Neural progenitor cell (in vitro differentiated cells): ENCODE measurements around the gene DHRS11. TPM values are rescaled to one million over a fixed set of nuclear protein-coding genes. Genes with fewer than 3 reads are reported as not detected.

Experiments
- DNase-seq: peaks from one replicate; pipeline ENCODE4 v3.0.0-alpha.2; 2016; ENCODE audit warnings: low spot score
- H2AFZ ChIP-seq: fragments of 200-600 bp; sonication (generic); replicated peaks from 2 replicates; pipeline ENCODE4 v1.6.1; 2016; ENCODE audit warnings: antibody characterized with exemption
- H3F3A ChIP-seq: fragments of 200-600 bp; sonication (generic); 2 replicates; pipeline ENCODE4 v1.6.1; 2016; ENCODE audit warnings: antibody characterized with exemption, low read depth
- H3K27ac ChIP-seq: fragments of 200-600 bp; sonication (generic); 2 replicates; pipeline ENCODE4 v1.5.1; 2016; ENCODE audit warnings: mild to moderate bottlenecking
- H3K27me3 ChIP-seq: fragments of 200-600 bp; sonication (generic); 2 replicates; pipeline ENCODE4 v1.6.1; 2016; ENCODE audit warnings: mild to moderate bottlenecking, moderate library complexity
- H3K36me3 ChIP-seq: fragments of 200-600 bp; sonication (generic); 2 replicates; pipeline ENCODE4 v1.5.1; 2016
- H3K4me1 ChIP-seq: fragments of 200-600 bp; sonication (generic); 2 replicates; pipeline ENCODE4 v1.6.1; 2016; ENCODE audit warnings: mixed run types
- H3K4me2 ChIP-seq: fragments of 200-600 bp; sonication (generic); 2 replicates; pipeline ENCODE4 v1.6.1; 2016
- H3K4me3 ChIP-seq: fragments of 200-600 bp; sonication (generic); 2 replicates; pipeline ENCODE4 v1.5.1; 2016
- H3K79me2 ChIP-seq: fragments of 200-600 bp; sonication (generic); 2 replicates; pipeline ENCODE4 v1.6.1; 2016; ENCODE audit warnings: low read depth
- H3K9ac ChIP-seq: fragments of 200-600 bp; sonication (generic); 2 replicates; pipeline ENCODE4 v1.6.1; 2016
- H3K9me3 ChIP-seq: fragments of 200-600 bp; sonication (generic); 2 replicates; pipeline ENCODE4 v1.5.1; 2016; ENCODE audit warnings: low read depth
- H4K20me1 ChIP-seq: fragments of 200-600 bp; sonication (generic); 2 replicates; pipeline ENCODE4 v1.6.1; 2016; ENCODE audit warnings: low read depth
- H3K27ac Mint-ChIP-seq: 3 replicates; pipeline ENCODE4 v1.8.0; 2021; ENCODE audit warnings: mixed read lengths
- H3K27me3 Mint-ChIP-seq: 2 replicates; pipeline ENCODE4 v1.8.0; 2022; ENCODE audit warnings: low read depth, mild to moderate bottlenecking, inconsistent platforms, moderate library complexity, mixed read lengths; ENCODE audit not compliant: insufficient read depth
- H3K36me3 Mint-ChIP-seq: 3 replicates; pipeline ENCODE4 v1.8.0; 2021; ENCODE audit warnings: mixed read lengths
- H3K4me1 Mint-ChIP-seq: 3 replicates; pipeline ENCODE4 v1.8.0; 2021; ENCODE audit warnings: mixed read lengths
- H3K4me3 Mint-ChIP-seq: 3 replicates; pipeline ENCODE4 v1.8.0; 2021; ENCODE audit warnings: mild to moderate bottlenecking, moderate library complexity, mixed read lengths
- H3K9me3 Mint-ChIP-seq: 3 replicates; pipeline ENCODE4 v1.8.0; 2020; ENCODE audit warnings: mixed read lengths
- CTCF ChIP-seq: fragments of 200-600 bp; sonication (generic); IDR thresholded peaks from 2 replicates; pipeline ENCODE4 v1.5.1; 2017; ENCODE audit warnings: antibody characterized with exemption, mild to moderate bottlenecking
- EZH2 ChIP-seq: fragments of 200-600 bp; sonication (generic); IDR thresholded peaks from 2 replicates; pipeline ENCODE4 v1.6.1; 2017; ENCODE audit warnings: antibody characterized with exemption, mild to moderate bottlenecking, moderate library complexity
- EZH2phosphoT487 ChIP-seq: fragments of 200-600 bp; sonication (generic); IDR thresholded peaks from 2 replicates; pipeline ENCODE4 v1.6.1; 2017; ENCODE audit warnings: antibody characterized with exemption
- total RNA-seq: library from RNA; depleted of rRNA; stranded (reverse); fragments of >200 nt; gene quantifications from 2 replicates; pipeline ENCODE4 v1.2.3, GENCODE V29; 2015; ENCODE audit warnings: low replicate concordance

The DHRS11 gene
- total RNA-seq, 1 donor from 2014 or later: 14.4 TPM

DNA sequence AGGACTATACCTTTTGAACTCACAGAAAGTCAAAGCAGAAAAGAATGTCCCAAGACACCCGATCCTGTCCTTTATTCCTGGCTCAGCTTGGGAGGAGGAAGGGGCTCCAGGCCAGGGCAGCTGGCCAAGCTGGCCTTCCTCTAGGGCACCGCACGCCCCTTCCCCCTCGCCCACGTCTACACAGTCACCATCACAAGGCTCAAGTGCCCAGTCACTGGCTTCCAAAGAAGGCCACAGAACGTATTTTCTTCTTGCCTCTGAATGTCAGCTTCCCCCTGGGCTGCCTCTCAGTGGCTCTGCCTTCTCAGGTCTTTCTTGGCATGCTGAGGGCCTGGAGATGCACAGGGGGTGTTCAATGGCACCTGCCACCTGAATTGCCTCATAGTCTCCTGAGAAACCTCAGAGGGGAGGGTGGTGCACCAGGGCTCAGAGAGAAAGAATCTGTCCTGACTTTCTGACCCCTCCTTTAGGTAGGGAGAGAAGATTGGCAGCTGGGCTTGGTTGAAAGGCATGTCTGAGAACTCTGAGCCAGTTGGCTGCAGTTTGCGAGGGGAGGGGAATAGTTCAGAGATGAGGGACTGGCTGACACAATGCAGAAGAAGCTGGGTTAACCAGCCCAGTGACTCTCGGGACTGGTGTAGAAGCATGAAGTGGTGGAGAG, 2.1 kb downstream of the DHRS11 start:
- H3K4me1 Mint-ChIP-seq: peaks cover 22% of the 10 kb centered on the region
- peaks cover 14% of the 10 kb centered on the region for H3K36me3 Mint-ChIP-seq
- Histone ChIP-seq H3K9me3 (no peaks in the 10 kb centered on the region), H3K4me3 (no peak overlapping the region), H3K27ac (no peak overlapping the region), H3K79me2 (peaks cover 24% of the 10 kb centered on the region), H3K4me2 (peak overlapping the region; percentile 86), H4K20me1 (peaks cover 23% of the 10 kb centered on the region), H3K4me1 (peaks cover 20% of the 10 kb centered on the region), H2AFZ (no peak overlapping the region), H3F3A (peaks cover 34% of the 10 kb centered on the region), H3K27me3 (no peaks in the 10 kb centered on the region), H3K9ac (no peak overlapping the region), H3K36me3 (no peaks in the 10 kb centered on the region)
- H3K4me3 Mint-ChIP-seq: peak overlapping the region; percentile 41
- no peak for TF ChIP-seq CTCF
- TF ChIP-seq EZH2: no peak
- TF ChIP-seq EZH2phosphoT487: no peak
- H3K9me3 Mint-ChIP-seq: no peaks in the 10 kb centered on the region
- peaks cover 6% of the 10 kb centered on the region for H3K27me3 Mint-ChIP-seq
- no peak for DNase-seq
- H3K27ac Mint-ChIP-seq: no peak overlapping the region

GRCh38 chr17:36594626-36595401, 3.1 kb downstream of the DHRS11 start:
- Histone ChIP-seq H3F3A (peaks cover 24% of the 10 kb centered on the region), H3K27ac (no peak overlapping the region), H2AFZ (no peak overlapping the region), H3K9ac (no peak overlapping the region), H3K36me3 (no peaks in the 10 kb centered on the region), H3K4me3 (no peak overlapping the region), H4K20me1 (peaks cover 23% of the 10 kb centered on the region), H3K4me2 (no peak overlapping the region), H3K4me1 (peaks cover 20% of the 10 kb centered on the region), H3K27me3 (no peaks in the 10 kb centered on the region), H3K9me3 (no peaks in the 10 kb centered on the region), H3K79me2 (peaks cover 24% of the 10 kb centered on the region)
- no peak overlapping the region for H3K27ac Mint-ChIP-seq
- no peak overlapping the region for H3K4me3 Mint-ChIP-seq
- peaks cover 14% of the 10 kb centered on the region for H3K36me3 Mint-ChIP-seq
- no peaks in the 10 kb centered on the region for H3K9me3 Mint-ChIP-seq
- peaks cover 6% of the 10 kb centered on the region for H3K27me3 Mint-ChIP-seq
- no peak for TF ChIP-seq EZH2
- TF ChIP-seq CTCF: no peak
- no peak for TF ChIP-seq EZH2phosphoT487
- no peak for DNase-seq
- H3K4me1 Mint-ChIP-seq: peaks cover 22% of the 10 kb centered on the region

- no peak overlapping the region for H3K27ac ChIP-seq
- H3K4me1 ChIP-seq: peaks cover 21% of the 10 kb centered on the region
- H3K9ac ChIP-seq: no peak overlapping the region
- no peak overlapping the region for H3K4me3 ChIP-seq
- H3K79me2 ChIP-seq: peaks cover 24% of the 10 kb centered on the region
- H3K4me1 Mint-ChIP-seq: peaks cover 28% of the 10 kb centered on the region
- no peaks in the 10 kb centered on the region for H3K9me3 Mint-ChIP-seq
- H3K27me3 ChIP-seq: peaks cover 3% of the 10 kb centered on the region
- H3K36me3 ChIP-seq: no peaks in the 10 kb centered on the region
- H3K27me3 Mint-ChIP-seq: peaks cover 10% of the 10 kb centered on the region
- H4K20me1 ChIP-seq: peaks cover 15% of the 10 kb centered on the region
- H3K9me3 ChIP-seq: no peaks in the 10 kb centered on the region
- H3K27ac Mint-ChIP-seq: no peak overlapping the region
- no peak overlapping the region for H2AFZ ChIP-seq
- no peak for DNase-seq
- H3K4me2 ChIP-seq: no peak overlapping the region
- H3F3A ChIP-seq: peaks cover 26% of the 10 kb centered on the region
- H3K36me3 Mint-ChIP-seq: peaks cover 14% of the 10 kb centered on the region
- TF ChIP-seq EZH2phosphoT487 (no peak), CTCF (no peak), EZH2 (no peak)
- no peak overlapping the region for H3K4me3 Mint-ChIP-seq
Measured at GRCh38 chr17:36597226-36597625, 5.5 kb downstream of the DHRS11 start.
